Measurements from ENCODE around the gene EGR1.

EGR1 gene

GRCh38 chr5:138460032-138460693 is 5.1 kb upstream of the EGR1 start:
- no peak for TF ChIP-seq CTCF (IDR thresholded peaks at IDR 0.05; ENCODE audit: low read length, missing control alignments)
- H3K4me3 ChIP-seq (replicated peaks; ENCODE audit: low read depth, low read length), result no peak overlapping the region
- no peak for DNase-seq (ENCODE audit: low read depth)

- DNase-seq (ENCODE audit: low read depth), result peak; percentile 83
- TF ChIP-seq CTCF (IDR thresholded peaks at IDR 0.05; ENCODE audit: low read length, missing control alignments), result no peak
- H3K4me3 ChIP-seq (replicated peaks; ENCODE audit: low read depth, low read length), result no peak overlapping the region
These were observed 3.7 kb upstream of the EGR1 start for GRCh38 chr5:138461343-138462125.

- DNase-seq (ENCODE audit: low read depth), result peak; percentile 27
- peak; percentile 6 for TF ChIP-seq CTCF (IDR thresholded peaks at IDR 0.05; ENCODE audit: low read length, missing control alignments)
- peak overlapping the region; percentile 62 for H3K4me3 ChIP-seq (replicated peaks; ENCODE audit: low read depth, low read length)
These were observed 1.8 kb upstream of the EGR1 start for GRCh38 chr5:138463419-138464007.

- H3K4me3 ChIP-seq (replicated peaks; ENCODE audit: low read depth, low read length), result peak overlapping the region; percentile 67
- DNase-seq (ENCODE audit: low read depth), result peak; percentile 98
These were observed 1.3 kb upstream of the EGR1 start for GRCh38 chr5:138464008-138464387.

GRCh38 chr5:138464388-138465260 is 655 bp upstream of the EGR1 start:
- DNase-seq (ENCODE audit: low read depth), result peak; percentile 99
- no peak for TF ChIP-seq CTCF (IDR thresholded peaks at IDR 0.05; ENCODE audit: low read length, missing control alignments)
- peak overlapping the region; percentile 67 for H3K4me3 ChIP-seq (replicated peaks; ENCODE audit: low read depth, low read length)

More at GRCh38 chr5:138464008-138464387, 1.3 kb upstream of the EGR1 start:
- peak; percentile 51 for TF ChIP-seq CTCF (IDR thresholded peaks at IDR 0.05; ENCODE audit: low read length, missing control alignments)

GRCh38 chr5:138466125-138466899 is 1.0 kb downstream of the EGR1 start:
- H3K4me3 ChIP-seq (replicated peaks; ENCODE audit: low read depth, low read length), result peak overlapping the region; percentile 67
- peak; percentile 54 for DNase-seq (ENCODE audit: low read depth)
- TF ChIP-seq CTCF (IDR thresholded peaks at IDR 0.05; ENCODE audit: low read length, missing control alignments), result no peak
